ENCODE results near the gene SBF1. TPM values are rescaled to one million over a fixed set of nuclear protein-coding genes. Genes with fewer than 3 reads are reported as not detected.

SBF1 gene
- total RNA-seq, 3 donors from 2014 or later (not counting 1 experiment from before 2014, with no cell fraction given), result 235 to 284 (median 242) TPM

GRCh38 chr22:50506611-50507420 lies 32.0 kb upstream of the SBF1 start:
- Histone ChIP-seq H3K4me3 (ENCODE audit: low read length) (peak overlapping the region; percentile 76), H3K36me3 (ENCODE audit: control insufficient read depth, insufficient read depth, low read length) (peaks cover 26% of the 10 kb centered on the region), H3K4me1 (ENCODE audit: control insufficient read depth, insufficient read depth, low read length) (peaks cover 26% of the 10 kb centered on the region), H3K9me3 (ENCODE audit: control insufficient read depth, insufficient read depth, low read length) (no peaks in the 10 kb centered on the region), H3K27ac (ENCODE audit: low read length) (peak overlapping the region; percentile 84), H3K27me3 (ENCODE audit: control insufficient read depth, insufficient read depth, low read length) (no peaks in the 10 kb centered on the region)
- H3K4me1 Mint-ChIP-seq, result peaks cover 11 to 31% of the 10 kb centered on the region in 2 donors
- H3K27ac Mint-ChIP-seq, result peak overlapping the region; percentile 90 to 96
- intact Hi-C loops (cut with micrococcal nuclease), result loop anchor here (5.0 kb wide), 3 partner anchors 35 to 75 kb away; partner anchors contain the start of genes CHKB and SYCE3
- no peaks in the 10 kb centered on the region for H3K36me3 Mint-ChIP-seq
- no peaks in the 10 kb centered on the region for H3K27me3 Mint-ChIP-seq (ENCODE audit: low read depth in 2 of 2)
- ATAC-seq (no peak), DNase-seq (peak in 1 of 2 donors; percentile 29)
- WGBS (ENCODE audit: insufficient coverage), result 54% methylated on average over 20 of the region's 21 CpGs
- no peaks in the 10 kb centered on the region for H3K9me3 Mint-ChIP-seq
- no peak for TF ChIP-seq CTCF (IDR thresholded peaks at IDR 0.05)
- H3K4me3 Mint-ChIP-seq, result peak overlapping the region; percentile 88

GRCh38 chr22:50505776-50506610 lies 31.2 kb upstream of the SBF1 start:
- no peaks in the 10 kb centered on the region for H3K27me3 Mint-ChIP-seq (ENCODE audit: low read depth in 2 of 2)
- no peak overlapping the region for H3K27ac ChIP-seq (ENCODE audit: low read length)
- H3K9me3 ChIP-seq (ENCODE audit: control insufficient read depth, insufficient read depth, low read length), result no peaks in the 10 kb centered on the region
- peak overlapping the region; percentile 42 for H3K4me3 Mint-ChIP-seq
- H3K36me3 Mint-ChIP-seq, result no peaks in the 10 kb centered on the region
- no peak overlapping the region for H3K27ac Mint-ChIP-seq
- H3K4me1 Mint-ChIP-seq, result peaks cover 11 to 31% of the 10 kb centered on the region in 2 donors
- ATAC-seq (no peak), DNase-seq (no peak)
- no peak for TF ChIP-seq CTCF (IDR thresholded peaks at IDR 0.05)
- H3K4me3 ChIP-seq (ENCODE audit: low read length), result no peak overlapping the region
- H3K36me3 ChIP-seq (ENCODE audit: control insufficient read depth, insufficient read depth, low read length), result peaks cover 26% of the 10 kb centered on the region
- peaks cover 26% of the 10 kb centered on the region for H3K4me1 ChIP-seq (ENCODE audit: control insufficient read depth, insufficient read depth, low read length)
- 96% methylated on average over 41 of the region's 41 CpGs for WGBS (ENCODE audit: insufficient coverage)
- H3K27me3 ChIP-seq (ENCODE audit: control insufficient read depth, insufficient read depth, low read length), result no peaks in the 10 kb centered on the region
- no peaks in the 10 kb centered on the region for H3K9me3 Mint-ChIP-seq
- intact Hi-C loops (cut with micrococcal nuclease), result loop anchor here (5.0 kb wide), 3 partner anchors 34 to 76 kb away; partner anchors contain the start of genes CHKB and SYCE3

- 98% methylated on average over 14 of the region's 14 CpGs for WGBS (ENCODE audit: insufficient coverage)
These were observed 30.5 kb upstream of the SBF1 start for GRCh38 chr22:50505276-50505775.

More at GRCh38 chr22:50505276-50505775, 30.5 kb upstream of the SBF1 start:
- peaks cover 26% of the 10 kb centered on the region for H3K36me3 ChIP-seq (ENCODE audit: control insufficient read depth, insufficient read depth, low read length)
- no peak for ATAC-seq
- Mint-ChIP-seq H3K36me3 (no peaks in the 10 kb centered on the region), H3K27me3 (ENCODE audit: low read depth in 2 of 2) (no peaks in the 10 kb centered on the region), H3K9me3 (no peaks in the 10 kb centered on the region), H3K4me1 (peaks cover 11 to 31% of the 10 kb centered on the region in 2 donors), H3K27ac (no peak overlapping the region), H3K4me3 (no peak overlapping the region)
- no peak for DNase-seq
- no peaks in the 10 kb centered on the region for H3K9me3 ChIP-seq (ENCODE audit: control insufficient read depth, insufficient read depth, low read length)
- H3K27ac ChIP-seq (ENCODE audit: low read length), result no peak overlapping the region
- TF ChIP-seq CTCF (IDR thresholded peaks at IDR 0.05), result no peak
- intact Hi-C loops (cut with micrococcal nuclease), result loop anchor here (5.0 kb wide), 3 partner anchors 33 to 77 kb away; partner anchors contain the start of genes CHKB and SYCE3
- H3K27me3 ChIP-seq (ENCODE audit: control insufficient read depth, insufficient read depth, low read length), result no peaks in the 10 kb centered on the region
- H3K4me3 ChIP-seq (ENCODE audit: low read length), result no peak overlapping the region
- peaks cover 26% of the 10 kb centered on the region for H3K4me1 ChIP-seq (ENCODE audit: control insufficient read depth, insufficient read depth, low read length)
